DMS53 treated with DMSO at 0.1 percent for 48 hours (cell line): ENCODE measurements around the gene WDR59.

Experiments used
- DNase-seq: peaks from one replicate; lab custom pipeline; 2025; ENCODE audit not compliant: unreplicated experiment; lab: John Stamatoyannopoulos, UW

Gene WDR59

GRCh38 chr16:74867281-74867849, 117.6 kb downstream of the WDR59 start:
- peak; percentile 14 for DNase-seq

- no peak for DNase-seq
These were observed 118.9 kb downstream of the WDR59 start for GRCh38 chr16:74865922-74866598.

- DNase-seq = peak; percentile 51
These were observed 122.1 kb downstream of the WDR59 start for GRCh38 chr16:74862743-74863244.

GRCh38 chr16:74852500-74852875, 132.4 kb downstream of the WDR59 start:
- DNase-seq = no peak

- DNase-seq = no peak
These were observed 134.9 kb downstream of the WDR59 start for GRCh38 chr16:74850027-74850426.

GRCh38 chr16:74847202-74847601, 137.7 kb downstream of the WDR59 start:
- DNase-seq = no peak

GRCh38 chr16:74846714-74847113, 138.2 kb downstream of the WDR59 start:
- DNase-seq = no peak

- DNase-seq = no peak
These were observed 140.6 kb downstream of the WDR59 start for GRCh38 chr16:74844041-74844980.

GRCh38 chr16:74843381-74844035, 141.4 kb downstream of the WDR59 start:
- peak; percentile 22 for DNase-seq

GRCh38 chr16:74842413-74842812, 142.5 kb downstream of the WDR59 start:
- no peak for DNase-seq

- DNase-seq = no peak
These were observed 143.0 kb downstream of the WDR59 start for GRCh38 chr16:74841904-74842303.

- DNase-seq = no peak
These were observed 143.5 kb downstream of the WDR59 start for GRCh38 chr16:74841469-74841868.

GRCh38 chr16:74837056-74837455, 147.9 kb downstream of the WDR59 start:
- DNase-seq = no peak

- DNase-seq = no peak
These were observed 148.7 kb downstream of the WDR59 start for GRCh38 chr16:74836111-74836671.

- DNase-seq = no peak
These were observed 152.7 kb downstream of the WDR59 start for GRCh38 chr16:74832228-74832627.

GRCh38 chr16:74831467-74831866, 153.5 kb downstream of the WDR59 start:
- no peak for DNase-seq

- DNase-seq = no peak
These were observed 154.3 kb downstream of the WDR59 start for GRCh38 chr16:74830648-74831047.

GRCh38 chr16:74829637-74830036, 155.3 kb downstream of the WDR59 start:
- DNase-seq = no peak

GRCh38 chr16:74825941-74826340, 159.0 kb downstream of the WDR59 start:
- DNase-seq = no peak

GRCh38 chr16:74825016-74825415, 159.9 kb downstream of the WDR59 start:
- no peak for DNase-seq
